GM19043 (cell line): ENCODE measurements around the gene RBL1.

ENCODE experiments used
- ATAC-seq: cut with Tn5 transposase; IDR thresholded peaks from one replicate; pipeline ENCODE4 v1.9.1; 2021; ENCODE audit warnings: low read depth; ENCODE audit not compliant: unreplicated experiment

Gene RBL1

GRCh38 chr20:36956016-36956415 lies 139.8 kb downstream of the RBL1 start:
- ATAC-seq, result no peak

GRCh38 chr20:36951979-36952738 lies 143.6 kb downstream of the RBL1 start:
- ATAC-seq, result no peak

- peak; percentile 85 for ATAC-seq
Measured at GRCh38 chr20:36951198-36951978, 144.4 kb downstream of the RBL1 start, which contains the start of gene SAMHD1. TSS of gene SAMHD1 (minus strand) at chr20:36951708. CDS start at chr20:36951643, 65 bp downstream.

- ATAC-seq, result no peak
Measured at GRCh38 chr20:36950414-36951197, 145.2 kb downstream of the RBL1 start.
